Mesodermal cell (in vitro differentiated cells): ENCODE results near the gene HSF2BP.
"Not testable (repeated sequence)": the region's sequence is repeated elsewhere in the genome, so short reads cannot be mapped to it uniquely, and the experiment has no call there.

Experiments used
- H3K27ac ChIP-seq: 2 replicates; pipeline ENCODE4 v1.7.0; 2013; ENCODE audit warnings: mild to moderate bottlenecking, low read depth, low read length, moderate library complexity; ENCODE audit not compliant: severe bottlenecking
- H3K36me3 ChIP-seq: 2 replicates; pipeline ENCODE4 v1.7.1; 2013; ENCODE audit warnings: mild to moderate bottlenecking, low read length, moderate library complexity; ENCODE audit not compliant: control insufficient read depth, insufficient read depth
- H3K4me1 ChIP-seq: one replicate; pipeline ENCODE4 v1.7.1; 2013; ENCODE audit warnings: mild to moderate bottlenecking, low read length; ENCODE audit not compliant: insufficient read depth, control insufficient read depth, poor library complexity, severe bottlenecking
- H3K4me3 ChIP-seq: 2 replicates; pipeline ENCODE4 v1.7.0; 2013; ENCODE audit warnings: low read length, control low read depth, mild to moderate bottlenecking; ENCODE audit not compliant: insufficient read depth, poor library complexity, severe bottlenecking; ENCODE audit errors: extremely low read depth
- H3K9me3 ChIP-seq: 2 replicates; pipeline ENCODE4 v1.7.1; 2013; ENCODE audit warnings: mild to moderate bottlenecking, low read length, moderate library complexity; ENCODE audit not compliant: control insufficient read depth
- WGBS, 2 experiments: methylation state at CpG; one replicate each; pipeline ENCODE4 v1.1.5; 2013; ENCODE audit warnings: missing lambda C conversion rate in 2 of 2; ENCODE audit not compliant: insufficient coverage in 2 of 2; 5-methylcytosine and 5-hydroxymethylcytosine counted together

HSF2BP gene

GRCh38 chr21:43513023-43513422 lies 146.3 kb downstream of the HSF2BP start:
- H3K9me3 ChIP-seq, H3K4me1 ChIP-seq, H3K27ac ChIP-seq, H3K4me3 ChIP-seq, H3K36me3 ChIP-seq: not testable (repeated sequence)
- no CpG with 5 or more reads among the region's 3 CpGs for WGBS, 2 experiments

GRCh38 chr21:43511209-43511608 lies 148.1 kb downstream of the HSF2BP start:
- WGBS, 2 experiments = no CpG with 5 or more reads among the region's 4 CpGs
- not testable (repeated sequence) for H3K4me3 ChIP-seq, H3K36me3 ChIP-seq, H3K9me3 ChIP-seq, H3K27ac ChIP-seq, H3K4me1 ChIP-seq

- H3K36me3 ChIP-seq = not testable (repeated sequence)
Observed at GRCh38 chr21:43510669-43511068, 148.6 kb downstream of the HSF2BP start.

DNA sequence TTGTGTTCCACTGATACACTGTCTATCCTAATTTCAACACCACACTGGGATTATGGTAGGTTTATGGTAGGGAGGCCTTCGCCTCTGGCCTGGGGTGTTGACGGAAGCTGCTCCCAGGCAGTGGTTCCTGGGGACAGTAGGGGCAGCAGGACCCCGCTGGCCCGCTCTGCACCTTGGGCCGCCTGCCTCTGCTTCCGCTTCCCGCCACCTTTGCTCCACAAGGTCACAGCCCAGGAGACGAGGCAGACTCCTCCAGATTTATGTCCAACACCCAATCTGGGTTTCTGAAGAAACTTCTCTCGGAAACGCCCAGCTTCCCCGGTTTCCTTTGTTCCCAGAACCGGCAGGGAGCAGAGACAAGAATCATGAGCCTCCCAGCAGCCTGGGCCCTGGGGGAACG lies 155.4 kb downstream of the HSF2BP start:
- not testable (repeated sequence) for H3K36me3 ChIP-seq, H3K9me3 ChIP-seq, H3K4me1 ChIP-seq, H3K27ac ChIP-seq, H3K4me3 ChIP-seq
- no CpG with 5 or more reads among the region's 13 CpGs for WGBS, 2 experiments

More at GRCh38 chr21:43510669-43511068, 148.6 kb downstream of the HSF2BP start:
- not testable (repeated sequence) for H3K4me3 ChIP-seq, H3K27ac ChIP-seq, H3K9me3 ChIP-seq, H3K4me1 ChIP-seq
- WGBS, 2 experiments = no CpG with 5 or more reads among the region's 3 CpGs

- not testable (repeated sequence) for H3K4me3 ChIP-seq, H3K9me3 ChIP-seq, H3K27ac ChIP-seq, H3K4me1 ChIP-seq, H3K36me3 ChIP-seq
- no CpG with 5 or more reads among the region's 15 CpGs for WGBS, 2 experiments
Observed at GRCh38 chr21:43503075-43503750, 156.1 kb downstream of the HSF2BP start.

DNA sequence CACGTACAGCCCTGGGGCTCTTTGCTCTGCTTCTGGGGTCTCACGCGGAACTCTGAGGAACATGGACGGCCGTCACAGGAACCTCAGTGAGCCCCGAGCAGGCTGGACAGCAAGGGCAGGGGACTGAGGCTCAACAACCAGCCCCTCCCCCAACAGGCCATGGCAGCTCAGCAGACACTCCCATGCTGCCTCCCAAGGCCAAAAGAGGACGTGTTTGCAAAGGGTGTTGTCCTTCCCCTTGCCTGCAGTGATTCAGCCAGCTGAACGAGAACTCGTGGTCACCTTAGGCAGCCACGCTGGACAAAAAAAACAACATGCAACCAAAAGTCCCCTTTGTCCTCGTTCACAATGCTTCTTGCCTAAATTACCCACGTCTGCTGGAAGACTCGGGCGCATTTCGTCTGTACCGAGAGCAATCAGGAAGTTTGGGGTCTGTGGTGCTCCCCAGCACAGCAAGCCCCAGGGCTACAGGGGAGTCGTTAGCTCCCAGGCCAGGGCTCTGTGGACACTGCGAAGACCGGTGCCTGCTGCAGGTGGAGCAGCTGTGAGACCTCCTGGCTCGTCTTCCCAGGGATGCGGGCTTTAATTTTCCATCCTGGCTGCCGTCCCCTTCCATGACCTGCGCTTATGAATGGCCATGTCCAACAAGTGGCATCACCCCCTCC lies 156.7 kb downstream of the HSF2BP start:
- not testable (repeated sequence) for H3K4me3 ChIP-seq, H3K9me3 ChIP-seq, H3K27ac ChIP-seq, H3K4me1 ChIP-seq, H3K36me3 ChIP-seq
- no CpG with 5 or more reads among the region's 23 CpGs for WGBS, 2 experiments

GRCh38 chr21:43498924-43499323 lies 160.4 kb downstream of the HSF2BP start:
- not testable (repeated sequence) for H3K27ac ChIP-seq, H3K4me1 ChIP-seq, H3K36me3 ChIP-seq, H3K4me3 ChIP-seq, H3K9me3 ChIP-seq
- no CpG with 5 or more reads among the region's 8 CpGs for WGBS, 2 experiments

DNA sequence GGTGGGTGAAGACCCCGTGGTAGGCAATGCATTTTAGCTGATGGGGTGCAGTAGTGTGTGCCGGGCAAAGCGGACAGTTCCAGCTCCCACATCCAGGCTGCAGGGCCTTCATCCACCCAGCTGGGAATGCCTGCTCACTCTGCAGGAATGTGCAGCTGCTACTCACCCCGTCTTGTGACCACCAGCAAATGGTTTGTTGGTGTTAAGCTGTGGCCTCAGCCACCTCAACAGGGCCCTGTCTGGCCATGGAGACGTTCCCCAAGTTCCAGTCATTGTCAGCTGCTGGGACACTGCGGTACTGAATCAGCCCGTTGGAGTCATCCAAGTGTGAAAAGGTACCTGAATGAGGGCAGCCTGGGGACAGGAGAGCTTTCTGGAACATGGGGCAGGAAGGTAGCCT lies 161.2 kb downstream of the HSF2BP start:
- WGBS, 2 experiments = no CpG with 5 or more reads among the region's 7 CpGs
- H3K9me3 ChIP-seq, H3K4me3 ChIP-seq, H3K4me1 ChIP-seq, H3K27ac ChIP-seq, H3K36me3 ChIP-seq: not testable (repeated sequence)

DNA sequence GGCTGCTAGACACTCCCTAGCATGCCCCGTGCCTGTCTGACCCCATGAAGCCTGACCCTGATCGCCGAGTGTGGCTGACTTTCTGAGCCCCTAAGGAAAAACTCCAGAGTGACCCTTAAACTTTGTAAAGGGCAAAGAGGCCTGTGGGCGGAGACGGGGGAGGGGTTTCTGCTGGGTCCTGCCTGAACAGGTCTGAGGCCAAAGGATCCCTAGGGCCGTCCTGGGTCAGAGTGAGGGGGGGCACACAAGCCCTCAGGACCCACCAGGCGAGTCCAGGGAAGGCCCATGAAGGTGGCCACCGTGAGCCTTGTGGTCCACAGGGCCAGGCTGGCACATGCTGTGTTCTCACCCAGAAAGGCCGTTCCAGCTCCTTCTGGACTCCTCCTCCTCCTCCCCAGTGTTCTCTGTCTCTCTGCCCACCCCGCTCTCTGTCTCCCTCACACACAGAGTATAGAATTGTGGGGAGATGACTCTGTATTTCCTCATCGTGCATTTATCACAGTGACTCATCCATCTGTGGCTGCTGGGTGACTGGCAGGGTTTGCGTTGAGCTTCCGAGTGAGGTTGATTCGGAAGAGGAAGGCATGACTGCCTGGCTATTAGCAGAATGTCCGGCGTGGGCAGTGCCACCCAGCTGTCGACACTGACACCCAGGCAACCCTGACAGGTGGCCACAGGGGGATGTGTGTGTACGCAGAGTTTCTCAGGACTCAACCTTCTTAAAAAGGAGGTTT lies 164.8 kb downstream of the HSF2BP start:
- not testable (repeated sequence) for H3K36me3 ChIP-seq, H3K4me3 ChIP-seq, H3K9me3 ChIP-seq, H3K4me1 ChIP-seq, H3K27ac ChIP-seq
- no CpG with 5 or more reads among the region's 18 CpGs for WGBS, 2 experiments

DNA sequence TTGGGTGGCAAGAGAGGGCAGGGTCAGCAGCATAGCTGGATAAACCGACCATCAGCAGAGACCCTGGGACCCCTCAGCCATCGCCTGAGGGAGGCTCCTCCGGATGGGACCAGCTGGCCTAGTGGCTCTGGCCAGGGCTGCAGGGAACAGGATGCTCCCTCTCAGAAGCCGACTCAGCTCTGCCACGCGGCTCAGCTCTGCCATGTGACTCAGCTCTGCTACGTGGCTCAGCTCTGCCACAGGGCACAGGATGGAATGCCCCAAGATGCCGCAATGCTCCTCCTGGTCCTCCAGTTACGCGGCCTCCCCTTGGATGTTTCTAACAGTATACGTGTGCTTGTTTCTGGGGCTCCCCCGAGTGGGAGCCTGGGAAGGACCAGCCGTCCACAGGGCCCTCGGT lies 165.8 kb downstream of the HSF2BP start:
- not testable (repeated sequence) for H3K9me3 ChIP-seq, H3K36me3 ChIP-seq, H3K27ac ChIP-seq, H3K4me3 ChIP-seq, H3K4me1 ChIP-seq
- WGBS, 2 experiments = no CpG with 5 or more reads among the region's 14 CpGs

- H3K4me3 ChIP-seq, H3K4me1 ChIP-seq, H3K27ac ChIP-seq, H3K9me3 ChIP-seq, H3K36me3 ChIP-seq: not testable (repeated sequence)
- WGBS, 2 experiments = no CpG with 5 or more reads among the region's 17 CpGs
Observed at GRCh38 chr21:43488235-43488634, 171.1 kb downstream of the HSF2BP start.
